Measurements from ENCODE around the gene SLC22A23. TPM values are rescaled to one million over a fixed set of nuclear protein-coding genes. Genes with fewer than 3 reads are reported as not detected.

Gene SLC22A23
- total RNA-seq, 1 experiment from 2014 or later = 38.2 TPM

DNA sequence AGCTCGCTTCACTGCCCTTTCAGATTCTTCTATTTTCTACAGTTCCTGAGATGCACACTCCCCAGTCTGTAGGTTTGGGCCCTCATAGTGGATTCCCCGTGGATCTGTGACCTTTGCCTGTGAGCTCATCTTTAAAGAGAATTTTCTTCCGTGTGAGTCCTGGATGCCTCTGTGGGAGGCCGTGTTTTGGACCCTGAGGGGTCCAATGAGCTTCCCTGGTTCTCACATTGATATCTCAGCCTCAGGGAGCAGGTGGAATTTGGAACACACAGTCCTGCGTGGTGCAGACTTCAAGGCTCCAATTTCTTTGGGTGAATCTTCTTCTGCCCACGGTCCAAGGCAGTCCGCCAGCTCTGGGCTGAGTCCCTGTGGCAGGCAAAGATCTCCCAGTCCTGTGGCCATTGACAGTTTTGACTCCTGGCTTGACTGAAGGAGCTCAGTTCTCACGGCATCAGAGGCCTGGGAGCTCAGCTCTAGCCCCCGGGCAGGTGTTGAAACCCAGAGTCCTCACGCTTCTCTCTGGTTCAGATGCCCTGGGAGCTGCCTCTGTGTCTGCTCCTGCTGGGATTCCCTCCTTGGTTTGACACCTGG, 137.1 kb downstream of the SLC22A23 start:
- H3K27ac Mint-ChIP-seq = no peak overlapping the region
- ATAC-seq = no peak
- TF ChIP-seq ZNF121 (CRISPR knock-in tag; IDR thresholded peaks at IDR 0.05) (no peak), NFATC4 (CRISPR knock-in tag; IDR thresholded peaks at IDR 0.05) (no peak), PRRX2 (CRISPR knock-in tag; IDR thresholded peaks at IDR 0.05) (no peak), ZNF317 (CRISPR knock-in tag; IDR thresholded peaks at IDR 0.05; ENCODE audit: borderline replicate concordance, low read depth) (no peak), ZNF263 (CRISPR knock-in tag; IDR thresholded peaks at IDR 0.05; ENCODE audit: low read depth) (no peak), ESRRA (CRISPR knock-in tag; IDR thresholded peaks at IDR 0.05; ENCODE audit: borderline replicate concordance) (no peak)
- TF ChIP-seq, protein P1, sequence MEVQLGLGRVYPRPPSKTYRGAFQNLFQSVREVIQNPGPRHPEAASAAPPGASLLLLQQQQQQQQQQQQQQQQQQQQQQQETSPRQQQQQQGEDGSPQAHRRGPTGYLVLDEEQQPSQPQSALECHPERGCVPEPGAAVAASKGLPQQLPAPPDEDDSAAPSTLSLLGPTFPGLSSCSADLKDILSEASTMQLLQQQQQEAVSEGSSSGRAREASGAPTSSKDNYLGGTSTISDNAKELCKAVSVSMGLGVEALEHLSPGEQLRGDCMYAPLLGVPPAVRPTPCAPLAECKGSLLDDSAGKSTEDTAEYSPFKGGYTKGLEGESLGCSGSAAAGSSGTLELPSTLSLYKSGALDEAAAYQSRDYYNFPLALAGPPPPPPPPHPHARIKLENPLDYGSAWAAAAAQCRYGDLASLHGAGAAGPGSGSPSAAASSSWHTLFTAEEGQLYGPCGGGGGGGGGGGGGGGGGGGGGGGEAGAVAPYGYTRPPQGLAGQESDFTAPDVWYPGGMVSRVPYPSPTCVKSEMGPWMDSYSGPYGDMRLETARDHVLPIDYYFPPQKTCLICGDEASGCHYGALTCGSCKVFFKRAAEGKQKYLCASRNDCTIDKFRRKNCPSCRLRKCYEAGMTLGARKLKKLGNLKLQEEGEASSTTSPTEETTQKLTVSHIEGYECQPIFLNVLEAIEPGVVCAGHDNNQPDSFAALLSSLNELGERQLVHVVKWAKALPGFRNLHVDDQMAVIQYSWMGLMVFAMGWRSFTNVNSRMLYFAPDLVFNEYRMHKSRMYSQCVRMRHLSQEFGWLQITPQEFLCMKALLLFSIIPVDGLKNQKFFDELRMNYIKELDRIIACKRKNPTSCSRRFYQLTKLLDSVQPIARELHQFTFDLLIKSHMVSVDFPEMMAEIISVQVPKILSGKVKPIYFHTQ (CRISPR knock-in tag; IDR thresholded peaks at IDR 0.05) = no peak
- TF ChIP-seq, protein P2, sequence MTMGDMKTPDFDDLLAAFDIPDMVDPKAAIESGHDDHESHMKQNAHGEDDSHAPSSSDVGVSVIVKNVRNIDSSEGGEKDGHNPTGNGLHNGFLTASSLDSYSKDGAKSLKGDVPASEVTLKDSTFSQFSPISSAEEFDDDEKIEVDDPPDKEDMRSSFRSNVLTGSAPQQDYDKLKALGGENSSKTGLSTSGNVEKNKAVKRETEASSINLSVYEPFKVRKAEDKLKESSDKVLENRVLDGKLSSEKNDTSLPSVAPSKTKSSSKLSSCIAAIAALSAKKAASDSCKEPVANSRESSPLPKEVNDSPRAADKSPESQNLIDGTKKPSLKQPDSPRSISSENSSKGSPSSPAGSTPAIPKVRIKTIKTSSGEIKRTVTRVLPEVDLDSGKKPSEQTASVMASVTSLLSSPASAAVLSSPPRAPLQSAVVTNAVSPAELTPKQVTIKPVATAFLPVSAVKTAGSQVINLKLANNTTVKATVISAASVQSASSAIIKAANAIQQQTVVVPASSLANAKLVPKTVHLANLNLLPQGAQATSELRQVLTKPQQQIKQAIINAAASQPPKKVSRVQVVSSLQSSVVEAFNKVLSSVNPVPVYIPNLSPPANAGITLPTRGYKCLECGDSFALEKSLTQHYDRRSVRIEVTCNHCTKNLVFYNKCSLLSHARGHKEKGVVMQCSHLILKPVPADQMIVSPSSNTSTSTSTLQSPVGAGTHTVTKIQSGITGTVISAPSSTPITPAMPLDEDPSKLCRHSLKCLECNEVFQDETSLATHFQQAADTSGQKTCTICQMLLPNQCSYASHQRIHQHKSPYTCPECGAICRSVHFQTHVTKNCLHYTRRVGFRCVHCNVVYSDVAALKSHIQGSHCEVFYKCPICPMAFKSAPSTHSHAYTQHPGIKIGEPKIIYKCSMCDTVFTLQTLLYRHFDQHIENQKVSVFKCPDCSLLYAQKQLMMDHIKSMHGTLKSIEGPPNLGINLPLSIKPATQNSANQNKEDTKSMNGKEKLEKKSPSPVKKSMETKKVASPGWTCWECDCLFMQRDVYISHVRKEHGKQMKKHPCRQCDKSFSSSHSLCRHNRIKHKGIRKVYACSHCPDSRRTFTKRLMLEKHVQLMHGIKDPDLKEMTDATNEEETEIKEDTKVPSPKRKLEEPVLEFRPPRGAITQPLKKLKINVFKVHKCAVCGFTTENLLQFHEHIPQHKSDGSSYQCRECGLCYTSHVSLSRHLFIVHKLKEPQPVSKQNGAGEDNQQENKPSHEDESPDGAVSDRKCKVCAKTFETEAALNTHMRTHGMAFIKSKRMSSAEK (CRISPR knock-in tag; IDR thresholded peaks at IDR 0.05; ENCODE audit: borderline replicate concordance) = no peak
- TF ChIP-seq, protein P3, sequence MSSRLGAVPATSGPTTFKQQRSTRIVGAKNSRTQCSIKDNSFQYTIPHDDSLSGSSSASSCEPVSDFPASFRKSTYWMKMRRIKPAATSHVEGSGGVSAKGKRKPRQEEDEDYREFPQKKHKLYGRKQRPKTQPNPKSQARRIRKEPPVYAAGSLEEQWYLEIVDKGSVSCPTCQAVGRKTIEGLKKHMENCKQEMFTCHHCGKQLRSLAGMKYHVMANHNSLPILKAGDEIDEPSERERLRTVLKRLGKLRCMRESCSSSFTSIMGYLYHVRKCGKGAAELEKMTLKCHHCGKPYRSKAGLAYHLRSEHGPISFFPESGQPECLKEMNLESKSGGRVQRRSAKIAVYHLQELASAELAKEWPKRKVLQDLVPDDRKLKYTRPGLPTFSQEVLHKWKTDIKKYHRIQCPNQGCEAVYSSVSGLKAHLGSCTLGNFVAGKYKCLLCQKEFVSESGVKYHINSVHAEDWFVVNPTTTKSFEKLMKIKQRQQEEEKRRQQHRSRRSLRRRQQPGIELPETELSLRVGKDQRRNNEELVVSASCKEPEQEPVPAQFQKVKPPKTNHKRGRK (CRISPR knock-in tag; IDR thresholded peaks at IDR 0.05; ENCODE audit: borderline replicate concordance) = no peak
- TF ChIP-seq, protein P4, sequence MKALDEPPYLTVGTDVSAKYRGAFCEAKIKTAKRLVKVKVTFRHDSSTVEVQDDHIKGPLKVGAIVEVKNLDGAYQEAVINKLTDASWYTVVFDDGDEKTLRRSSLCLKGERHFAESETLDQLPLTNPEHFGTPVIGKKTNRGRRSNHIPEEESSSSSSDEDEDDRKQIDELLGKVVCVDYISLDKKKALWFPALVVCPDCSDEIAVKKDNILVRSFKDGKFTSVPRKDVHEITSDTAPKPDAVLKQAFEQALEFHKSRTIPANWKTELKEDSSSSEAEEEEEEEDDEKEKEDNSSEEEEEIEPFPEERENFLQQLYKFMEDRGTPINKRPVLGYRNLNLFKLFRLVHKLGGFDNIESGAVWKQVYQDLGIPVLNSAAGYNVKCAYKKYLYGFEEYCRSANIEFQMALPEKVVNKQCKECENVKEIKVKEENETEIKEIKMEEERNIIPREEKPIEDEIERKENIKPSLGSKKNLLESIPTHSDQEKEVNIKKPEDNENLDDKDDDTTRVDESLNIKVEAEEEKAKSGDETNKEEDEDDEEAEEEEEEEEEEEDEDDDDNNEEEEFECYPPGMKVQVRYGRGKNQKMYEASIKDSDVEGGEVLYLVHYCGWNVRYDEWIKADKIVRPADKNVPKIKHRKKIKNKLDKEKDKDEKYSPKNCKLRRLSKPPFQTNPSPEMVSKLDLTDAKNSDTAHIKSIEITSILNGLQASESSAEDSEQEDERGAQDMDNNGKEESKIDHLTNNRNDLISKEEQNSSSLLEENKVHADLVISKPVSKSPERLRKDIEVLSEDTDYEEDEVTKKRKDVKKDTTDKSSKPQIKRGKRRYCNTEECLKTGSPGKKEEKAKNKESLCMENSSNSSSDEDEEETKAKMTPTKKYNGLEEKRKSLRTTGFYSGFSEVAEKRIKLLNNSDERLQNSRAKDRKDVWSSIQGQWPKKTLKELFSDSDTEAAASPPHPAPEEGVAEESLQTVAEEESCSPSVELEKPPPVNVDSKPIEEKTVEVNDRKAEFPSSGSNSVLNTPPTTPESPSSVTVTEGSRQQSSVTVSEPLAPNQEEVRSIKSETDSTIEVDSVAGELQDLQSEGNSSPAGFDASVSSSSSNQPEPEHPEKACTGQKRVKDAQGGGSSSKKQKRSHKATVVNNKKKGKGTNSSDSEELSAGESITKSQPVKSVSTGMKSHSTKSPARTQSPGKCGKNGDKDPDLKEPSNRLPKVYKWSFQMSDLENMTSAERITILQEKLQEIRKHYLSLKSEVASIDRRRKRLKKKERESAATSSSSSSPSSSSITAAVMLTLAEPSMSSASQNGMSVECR (CRISPR knock-in tag; IDR thresholded peaks at IDR 0.05; ENCODE audit: borderline replicate concordance) = no peak
- TF ChIP-seq, protein P5, sequence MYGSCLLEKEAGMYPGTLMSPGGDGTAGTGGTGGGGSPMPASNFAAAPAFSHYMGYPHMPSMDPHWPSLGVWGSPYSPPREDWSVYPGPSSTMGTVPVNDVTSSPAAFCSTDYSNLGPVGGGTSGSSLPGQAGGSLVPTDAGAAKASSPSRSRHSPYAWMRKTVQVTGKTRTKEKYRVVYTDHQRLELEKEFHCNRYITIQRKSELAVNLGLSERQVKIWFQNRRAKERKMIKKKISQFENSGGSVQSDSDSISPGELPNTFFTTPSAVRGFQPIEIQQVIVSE (CRISPR knock-in tag; IDR thresholded peaks at IDR 0.05; ENCODE audit: borderline replicate concordance) = no peak
- peaks cover 6% of the 10 kb centered on the region for H3K4me1 Mint-ChIP-seq
- H3K9me3 Mint-ChIP-seq = no peaks in the 10 kb centered on the region
- no peaks in the 10 kb centered on the region for H3K27me3 Mint-ChIP-seq (ENCODE audit: low read depth)
- peaks cover 25% of the 10 kb centered on the region for H3K36me3 Mint-ChIP-seq
- no peak for DNase-seq (ENCODE audit: low spot score)
- ChIA-PET CTCF (interaction anchor here (0.9 to 2.4 kb wide), 3 partner anchors 10 to 91 kb away, joined by 3 to 13 read pairs (median 3); no protein-coding TSS in a partner anchor), POLR2A (interaction anchor here (0.6 kb wide), 1 partner anchor 688 kb away, joined by 4 read pairs; no protein-coding TSS in a partner anchor)
- H3K4me3 Mint-ChIP-seq = no peak overlapping the region
